B cell (primary cell): Measurements from ENCODE around the gene ACIN1. TPM values are rescaled to one million over a fixed set of nuclear protein-coding genes. Genes with fewer than 3 reads are reported as not detected.

ENCODE experiments used
- ATAC-seq: fragments of 200-7000 bp; cut with Tn5 transposase; one replicate; pipeline ENCODE4 v1.10.0; 2021; ENCODE audit warnings: low read depth, mild to moderate bottlenecking, moderate number of reproducible peaks, moderate library complexity
- CTCF ChIA-PET: fragments of 350-600 bp; sonication (Branson Sonifier 250); formaldehyde crosslinking; loops from one replicate; lab custom pipeline; 2021; ENCODE audit warnings: antibody characterized with exemption, inconsistent platforms; lab: Charles Lee
- POLR2A ChIA-PET: fragments of 350-600 bp; sonication (Branson Sonifier 250); formaldehyde crosslinking; loops from one replicate; lab custom pipeline; 2021; ENCODE audit warnings: antibody characterized with exemption; lab: Charles Lee
- DNase-seq: peaks from one replicate; pipeline ENCODE4 v3.0.0; 2013
- H2AFZ ChIP-seq: 2 replicates; pipeline ENCODE4 v1.6.1; 2012; ENCODE audit warnings: mild to moderate bottlenecking, low read depth, low read length; ENCODE audit not compliant: insufficient read depth, poor library complexity, severe bottlenecking
- H3K27ac ChIP-seq, 2 donors: 1 replicate in 1 of 2; 2 replicates in 1 of 2; pipeline ENCODE4 v1.5.1; 2012 to 2013; ENCODE audit warnings: low read length in 2 of 2, mild to moderate bottlenecking in 2 of 2, moderate library complexity in 1 of 2
- H3K27me3 ChIP-seq, 4 experiments: fragments of 200-600 bp in 1 of 4; sonication (generic) in 1 of 4; replicated peaks in 1 of 4; 1 replicate in 2 of 4; 2 replicates in 2 of 4; pipeline versions ENCODE4 v1.6.1 to v1.7.0; 2013 to 2016; ENCODE audit warnings: low read length in 3 of 4, mild to moderate bottlenecking in 2 of 4, mixed read lengths in 1 of 4, moderate library complexity in 1 of 4; ENCODE audit not compliant: insufficient read depth in 4 of 4, control insufficient read depth in 3 of 4; ENCODE audit errors: control extremely low read depth in 1 of 4
- H3K36me3 ChIP-seq, 2 experiments: replicated peaks in 1 of 2; 1 replicate in 1 of 2; 2 replicates in 1 of 2; pipeline versions ENCODE4 v1.6.1 to v1.7.1; 2013; ENCODE audit warnings: low read length in 1 of 2; ENCODE audit not compliant: insufficient read depth in 2 of 2, control insufficient read depth in 1 of 2; ENCODE audit errors: control extremely low read depth in 1 of 2, extremely low read depth in 1 of 2
- H3K4me1 ChIP-seq, 2 donors: fragments of 200-600 bp in 1 of 2; sonication (generic) in 1 of 2; 1 replicate in 1 of 2; 2 replicates in 1 of 2; pipeline versions ENCODE4 v1.5.1 to v1.6.1; 2013 to 2017; ENCODE audit warnings: low read length in 2 of 2; ENCODE audit not compliant: control insufficient read depth in 2 of 2, insufficient read depth in 2 of 2
- H3K4me2 ChIP-seq: replicated peaks from 2 replicates; pipeline ENCODE3; 2012; ENCODE audit warnings: mild to moderate bottlenecking, low read depth, low read length; ENCODE audit not compliant: poor library complexity, severe bottlenecking
- H3K4me3 ChIP-seq, 5 experiments: fragments of 200-600 bp in 1 of 5; sonication (generic) in 1 of 5; 1 replicate in 3 of 5; 2 replicates in 2 of 5; pipeline versions ENCODE4 v1.5.1 to v1.7.0; 2011 to 2016; ENCODE audit warnings: low read length in 4 of 5, mild to moderate bottlenecking in 4 of 5, low read depth in 2 of 5, control low read depth in 1 of 5, moderate library complexity in 1 of 5; ENCODE audit not compliant: insufficient read depth in 1 of 5; ENCODE audit errors: control extremely low read depth in 1 of 5, extremely low read depth in 1 of 5
- H3K79me2 ChIP-seq: fragments of 200-600 bp; sonication (generic); one replicate; pipeline ENCODE4 v1.6.0; 2016; ENCODE audit warnings: low read length; ENCODE audit not compliant: control insufficient read depth, insufficient read depth
- H3K9ac ChIP-seq: fragments of 200-600 bp; sonication (generic); 2 replicates; pipeline ENCODE4 v1.6.1; 2017; ENCODE audit warnings: mild to moderate bottlenecking, low read length, moderate library complexity
- H3K9me3 ChIP-seq, 3 donors: one replicate each; pipeline versions ENCODE4 v1.6.1 to v1.7.1; 2013; ENCODE audit warnings: low read length in 2 of 3; ENCODE audit not compliant: control insufficient read depth in 2 of 3, insufficient read depth in 1 of 3; ENCODE audit errors: control extremely low read depth in 1 of 3
- H4K20me1 ChIP-seq: 2 replicates; pipeline ENCODE4 v1.6.0; 2012; ENCODE audit warnings: mild to moderate bottlenecking, low read length; ENCODE audit not compliant: insufficient read depth, control insufficient read depth, poor library complexity, severe bottlenecking
- H3K27ac Mint-ChIP-seq: one replicate; pipeline ENCODE4 v1.8.0; 2021; ENCODE audit warnings: mixed read lengths
- H3K27me3 Mint-ChIP-seq: one replicate; pipeline ENCODE4 v1.8.0; 2021; ENCODE audit warnings: mixed read lengths
- H3K4me1 Mint-ChIP-seq: one replicate; pipeline ENCODE4 v1.8.0; 2021; ENCODE audit warnings: mixed read lengths
- H3K4me3 Mint-ChIP-seq: one replicate; pipeline ENCODE4 v1.8.0; 2021; ENCODE audit warnings: mixed read lengths
- H3K9me3 Mint-ChIP-seq: one replicate; pipeline ENCODE4 v1.8.0; 2022; ENCODE audit warnings: mixed read lengths; ENCODE audit not compliant: insufficient read depth
- CTCF ChIP-seq: fragments of 200-600 bp; IDR thresholded peaks from one replicate; pipeline ENCODE4 v1.8.0; 2022; ENCODE audit warnings: antibody characterized with exemption, mild to moderate bottlenecking
- EZH2 ChIP-seq: IDR thresholded peaks from 2 replicates; pipeline ENCODE4 v1.6.1; 2012; ENCODE audit warnings: borderline replicate concordance, low read depth, mild to moderate bottlenecking, moderate library complexity, low read length; ENCODE audit not compliant: insufficient read depth, poor library complexity, severe bottlenecking
- WGBS: methylation state at CpG from one replicate; pipeline ENCODE4 v1.1.5; 2013; ENCODE audit warnings: missing lambda C conversion rate; ENCODE audit not compliant: insufficient coverage; 5-methylcytosine and 5-hydroxymethylcytosine counted together
- intact Hi-C: fragments of 100-400 bp; cut with micrococcal nuclease; formaldehyde crosslinking; loops from one replicate; pipeline ENCODE4 v1.10.0; 2022
- polyA plus RNA-seq: library from polyadenylated mRNA; depleted of rRNA; stranded (reverse); fragments of >200 nt; gene quantifications from 2 replicates; pipeline ENCODE4 v1.2.3, GENCODE V29; 2012
- total RNA-seq, 2 donors: library from RNA; stranded (reverse); fragments of 120-200 nt in 1 of 2; gene quantifications; 1 replicate in 1 of 2; 2 replicates in 1 of 2; pipeline versions ENCODE4 v1.2.3 to v1.2.4, GENCODE V29; 2013 to 2022

Gene ACIN1
- total and polyA plus RNA-seq, 2 donors (not counting 1 experiment from before 2014, with no cell fraction given) = 178 to 359 TPM

- Mint-ChIP-seq H3K4me1 (peaks cover 42% of the 10 kb centered on the region), H3K4me3 (peak within 1 kb of the TSS; percentile 95), H3K27me3 (no peaks in the 10 kb centered on the region), H3K9me3 (no peaks in the 10 kb centered on the region), H3K27ac (peak within 1 kb of the TSS; percentile 95)
- H3K36me3 ChIP-seq = no peaks in the 10 kb centered on the region
- peak; percentile 84 for DNase-seq
- ATAC-seq = peak; percentile 38
- POLR2A ChIA-PET = interaction anchor here (0.6 to 0.7 kb wide), 2 partner anchors 631 to 1087 kb away, joined by 4 to 5 read pairs; no protein-coding TSS in a partner anchor
- no peaks in the 10 kb centered on the region for H3K9me3 ChIP-seq
- CTCF ChIA-PET = interaction anchor here (0.6 to 6.7 kb wide), 4 partner anchors 26 to 59 kb away, joined by 3 to 89 read pairs (median 4); partner anchors contain the start of genes AJUBA and HAUS4
- H2AFZ ChIP-seq = peak within 1 kb of the TSS; percentile 88
- H3K27me3 ChIP-seq = no peaks in the 10 kb centered on the region
- peak within 1 kb of the TSS; percentile 84 for H3K9ac ChIP-seq
- H3K79me2 ChIP-seq = peaks cover 7% of the 10 kb centered on the region
- TF ChIP-seq CTCF (no peak), EZH2 (no peak)
- peak within 1 kb of the TSS; percentile 57 to 98 (median 63) for H3K4me3 ChIP-seq
- intact Hi-C loops = loop anchor here (5.0 to 10.0 kb wide), 2 partner anchors 47 to 295 kb away; partner anchors contain the start of genes BCL2L2, CDH24 and PPP1R3E
- H3K27ac ChIP-seq = peak within 1 kb of the TSS; percentile 70 to 80
- peak within 1 kb of the TSS; percentile 82 for H3K4me2 ChIP-seq
- WGBS = 3% methylated on average over 37 of the region's 40 CpGs
- peaks cover 24 to 32% of the 10 kb centered on the region in 2 donors for H3K4me1 ChIP-seq
- H4K20me1 ChIP-seq = no peaks in the 10 kb centered on the region
Observed at GRCh38 chr14:23009939-23010726, 84.8 kb downstream of the ACIN1 start, which contains the start of gene C14orf93. Gene C14orf93 (minus strand): TSS chr14:23010143. CDS start chr14:22999023, 11,120 bp downstream.
